ENCODE measurements around the gene TMEM51.

TMEM51 gene

DNA sequence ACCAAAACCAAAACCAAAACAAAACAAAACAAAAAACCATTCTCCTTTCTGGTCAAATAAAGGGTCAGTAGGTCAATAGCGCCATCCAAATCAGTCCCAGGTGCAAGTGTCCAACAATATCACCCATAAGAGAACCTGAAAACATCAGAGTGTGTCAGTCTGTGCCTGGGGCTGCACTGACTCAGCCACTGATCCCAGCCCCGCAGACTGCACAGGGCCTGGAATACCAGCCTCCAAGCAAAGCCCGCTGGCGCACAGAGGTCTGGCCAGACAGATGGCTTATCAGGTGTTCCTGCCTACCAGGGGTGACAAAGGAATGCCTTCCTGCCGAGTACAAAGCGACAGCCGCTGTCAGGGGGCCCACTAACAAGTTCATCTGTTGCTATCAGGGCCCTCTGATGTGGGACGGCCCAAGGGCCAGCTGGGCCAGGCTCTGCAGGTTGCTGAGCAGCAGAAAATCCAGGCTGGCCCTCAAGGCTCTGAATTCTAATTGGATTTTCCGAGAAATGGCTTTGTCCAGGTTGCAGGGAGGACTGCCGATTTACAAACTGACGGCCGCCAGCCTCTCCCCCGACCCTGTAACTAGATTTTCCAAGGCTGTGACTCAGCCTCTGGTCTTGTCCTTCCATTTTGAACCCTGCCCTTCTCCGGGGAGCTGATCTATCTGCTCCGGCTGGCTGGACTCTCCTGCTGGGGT is 13.7 kb upstream of the TMEM51 start:
- no peak overlapping the region for H3K4me3 ChIP-seq (ENCODE audit: low read length)

DNA sequence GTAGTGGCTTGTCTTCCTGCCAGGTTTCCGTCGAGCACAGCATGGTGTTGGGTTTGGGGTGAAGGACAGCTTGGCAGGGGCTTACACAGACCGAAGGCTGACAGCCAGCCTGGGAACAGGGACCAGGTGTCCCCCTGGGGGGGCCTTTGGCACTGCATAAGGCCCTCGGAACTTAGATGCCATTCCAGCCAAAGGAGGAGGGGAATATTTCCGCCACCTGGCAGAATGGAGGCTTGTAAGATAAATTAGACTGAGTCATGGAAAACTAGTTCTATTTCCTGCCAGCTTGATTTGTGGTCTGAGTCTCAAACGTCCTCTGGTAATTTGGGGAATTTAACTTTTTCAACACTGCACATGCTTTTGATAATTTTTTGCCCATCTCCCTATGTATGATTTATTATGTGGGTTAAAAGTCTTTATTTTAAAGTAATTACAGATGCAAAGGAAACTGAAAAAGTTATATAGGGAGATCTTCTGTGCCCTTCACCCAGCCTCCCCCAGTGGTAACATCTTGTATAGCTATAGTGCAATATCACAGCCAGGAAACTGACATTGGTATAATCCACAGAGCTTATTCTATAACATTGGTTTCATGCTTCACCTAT is 11.5 kb upstream of the TMEM51 start:
- Histone ChIP-seq H3K27ac (ENCODE audit: low read depth, low read length) (no peak overlapping the region), H3K4me2 (ENCODE audit: low read length) (no peak overlapping the region), H3K36me3 (ENCODE audit: control insufficient read depth, low read length) (no peaks in the 10 kb centered on the region), H3K9me3 (ENCODE audit: control insufficient read depth, insufficient read depth, low read length) (no peaks in the 10 kb centered on the region), H3K4me3 (ENCODE audit: low read length) (no peak overlapping the region), H3F3A (ENCODE audit: control insufficient read depth, insufficient read depth) (no peaks in the 10 kb centered on the region), H3K27me3 (ENCODE audit: control insufficient read depth, low read length) (0 out of 2 replicates have a peak, but pooled peaks cover 6% of the 10 kb centered on the region), H3K4me1 (ENCODE audit: control insufficient read depth, low read length) (no peaks in the 10 kb centered on the region), H3K9me2 (replicated peaks; ENCODE audit: control insufficient read depth, low read length) (no peaks in the 10 kb centered on the region), H4K20me1 (ENCODE audit: control insufficient read depth, insufficient read depth, low read depth, low read length) (no peaks in the 10 kb centered on the region), H3K79me2 (ENCODE audit: control insufficient read depth, low read length) (no peaks in the 10 kb centered on the region)
- TF ChIP-seq EZH2phosphoT487 (IDR thresholded peaks at IDR 0.05; ENCODE audit: borderline replicate concordance, low read length), result no peak
- TF ChIP-seq, protein P1, sequence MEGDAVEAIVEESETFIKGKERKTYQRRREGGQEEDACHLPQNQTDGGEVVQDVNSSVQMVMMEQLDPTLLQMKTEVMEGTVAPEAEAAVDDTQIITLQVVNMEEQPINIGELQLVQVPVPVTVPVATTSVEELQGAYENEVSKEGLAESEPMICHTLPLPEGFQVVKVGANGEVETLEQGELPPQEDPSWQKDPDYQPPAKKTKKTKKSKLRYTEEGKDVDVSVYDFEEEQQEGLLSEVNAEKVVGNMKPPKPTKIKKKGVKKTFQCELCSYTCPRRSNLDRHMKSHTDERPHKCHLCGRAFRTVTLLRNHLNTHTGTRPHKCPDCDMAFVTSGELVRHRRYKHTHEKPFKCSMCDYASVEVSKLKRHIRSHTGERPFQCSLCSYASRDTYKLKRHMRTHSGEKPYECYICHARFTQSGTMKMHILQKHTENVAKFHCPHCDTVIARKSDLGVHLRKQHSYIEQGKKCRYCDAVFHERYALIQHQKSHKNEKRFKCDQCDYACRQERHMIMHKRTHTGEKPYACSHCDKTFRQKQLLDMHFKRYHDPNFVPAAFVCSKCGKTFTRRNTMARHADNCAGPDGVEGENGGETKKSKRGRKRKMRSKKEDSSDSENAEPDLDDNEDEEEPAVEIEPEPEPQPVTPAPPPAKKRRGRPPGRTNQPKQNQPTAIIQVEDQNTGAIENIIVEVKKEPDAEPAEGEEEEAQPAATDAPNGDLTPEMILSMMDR (IDR thresholded peaks at IDR 0.05; ENCODE audit: low read depth, low read length, poor library complexity, severe bottlenecking), result no peak

More for the DNA sequence above, 13.7 kb upstream of the TMEM51 start:
- Histone ChIP-seq H3K4me1 (ENCODE audit: control insufficient read depth, low read length) (no peaks in the 10 kb centered on the region), H3K9me3 (ENCODE audit: control insufficient read depth, insufficient read depth, low read length) (no peaks in the 10 kb centered on the region), H4K20me1 (ENCODE audit: control insufficient read depth, insufficient read depth, low read depth, low read length) (no peaks in the 10 kb centered on the region), H3K4me2 (ENCODE audit: low read length) (no peak overlapping the region), H3K27ac (ENCODE audit: low read depth, low read length) (no peak overlapping the region), H3F3A (ENCODE audit: control insufficient read depth, insufficient read depth) (no peaks in the 10 kb centered on the region), H3K27me3 (ENCODE audit: control insufficient read depth, low read length) (no peaks in the 10 kb centered on the region), H3K36me3 (ENCODE audit: control insufficient read depth, low read length) (no peaks in the 10 kb centered on the region), H3K9me2 (replicated peaks; ENCODE audit: control insufficient read depth, low read length) (no peaks in the 10 kb centered on the region), H3K79me2 (ENCODE audit: control insufficient read depth, low read length) (no peaks in the 10 kb centered on the region)
- TF ChIP-seq, protein P1 (IDR thresholded peaks at IDR 0.05; ENCODE audit: low read depth, low read length, poor library complexity, severe bottlenecking), result no peak
- TF ChIP-seq EZH2phosphoT487 (IDR thresholded peaks at IDR 0.05; ENCODE audit: borderline replicate concordance, low read length), result no peak

DNA sequence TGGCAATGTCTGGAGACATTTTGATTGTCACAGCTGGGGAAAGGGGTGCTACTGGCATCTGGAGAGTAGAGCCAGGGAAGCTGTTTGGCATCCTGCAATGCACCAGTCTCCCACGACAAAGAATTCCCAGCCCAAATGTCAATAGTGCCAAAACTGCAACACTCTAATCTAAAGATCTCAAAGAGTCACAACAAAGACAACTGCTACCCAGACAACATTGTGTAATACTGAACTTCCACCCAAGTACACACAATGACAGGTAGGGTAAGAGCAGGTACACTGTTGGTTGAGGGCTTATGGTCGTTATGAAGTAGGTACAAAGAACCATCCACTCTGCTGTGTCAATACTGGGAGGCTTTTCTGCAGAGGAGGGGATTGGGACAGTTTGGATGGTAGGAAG is 8.2 kb upstream of the TMEM51 start:
- Histone ChIP-seq H3K9me3 (ENCODE audit: control insufficient read depth, insufficient read depth, low read length) (no peaks in the 10 kb centered on the region), H3K79me2 (ENCODE audit: control insufficient read depth, low read length) (no peaks in the 10 kb centered on the region), H3K4me2 (ENCODE audit: low read length) (no peak overlapping the region), H3K36me3 (ENCODE audit: control insufficient read depth, low read length) (no peaks in the 10 kb centered on the region), H4K20me1 (ENCODE audit: control insufficient read depth, insufficient read depth, low read depth, low read length) (no peaks in the 10 kb centered on the region), H3K27me3 (ENCODE audit: control insufficient read depth, low read length) (peaks cover 6% of the 10 kb centered on the region; the same call in 1 of the 2 replicates), H3K4me1 (ENCODE audit: control insufficient read depth, low read length) (no peaks in the 10 kb centered on the region), H3K27ac (ENCODE audit: low read depth, low read length) (no peak overlapping the region), H3F3A (ENCODE audit: control insufficient read depth, insufficient read depth) (no peaks in the 10 kb centered on the region), H3K4me3 (ENCODE audit: low read length) (no peak overlapping the region), H3K9me2 (replicated peaks; ENCODE audit: control insufficient read depth, low read length) (no peaks in the 10 kb centered on the region)
- TF ChIP-seq EZH2phosphoT487 (IDR thresholded peaks at IDR 0.05; ENCODE audit: borderline replicate concordance, low read length), result no peak
- TF ChIP-seq, protein P1 (IDR thresholded peaks at IDR 0.05; ENCODE audit: low read depth, low read length, poor library complexity, severe bottlenecking), result no peak

Measured in DOHH2 (cell line).